Measurements from ENCODE around the gene TPBGL. TPM values are rescaled to one million over a fixed set of nuclear protein-coding genes. Genes with fewer than 3 reads are reported as not detected.

Gene TPBGL
- total RNA-seq, 4 donors from 2014 or later: 0.26 to 0.40 (median 0.33) TPM; not detected in 1

DNA sequence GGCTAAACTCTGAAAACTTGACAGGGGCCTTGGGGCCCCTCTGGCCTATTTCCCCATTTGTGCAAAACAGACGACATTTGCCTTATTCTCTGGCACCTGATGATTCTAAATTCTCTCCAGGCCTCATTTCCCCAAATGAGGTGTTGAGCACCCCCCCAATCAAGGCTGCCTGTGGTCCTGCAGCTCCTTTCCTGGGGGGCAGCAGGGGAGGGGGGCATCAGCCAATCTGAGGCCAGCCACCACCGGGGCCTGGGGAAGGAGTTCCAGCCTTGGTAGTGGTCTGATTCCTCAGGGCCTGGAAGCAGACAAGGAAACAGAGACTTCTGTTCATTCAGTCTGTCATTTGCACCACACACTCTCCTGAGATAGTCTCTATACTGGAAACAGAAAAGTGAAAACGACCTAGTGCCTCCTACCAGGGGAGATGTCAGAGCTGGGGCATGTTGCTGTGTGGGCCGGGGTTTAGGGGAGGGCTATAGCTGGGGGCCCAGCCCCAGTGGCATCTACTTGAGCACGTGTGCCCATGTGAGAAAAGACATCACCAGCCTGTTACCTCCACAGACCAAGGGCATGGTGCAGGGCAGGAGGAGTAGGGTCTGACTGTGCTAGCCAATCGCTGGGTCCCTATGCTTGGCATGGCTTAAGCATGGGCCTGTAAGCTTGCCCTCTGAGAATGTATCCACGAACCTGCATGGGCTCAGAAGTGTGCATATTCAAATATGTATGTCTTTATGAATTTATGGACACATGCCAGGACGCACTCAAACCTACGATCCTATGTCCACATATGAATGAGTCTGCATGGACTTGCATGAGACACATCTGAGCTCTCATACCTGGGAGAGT is 1.8 kb upstream of the TPBGL start:
- intact Hi-C loops (cut with DNase I): no loop called here
- Histone ChIP-seq H3K27me3 (peaks cover 8 to 83% (median 30%) of the 10 kb centered on the region in 4 donors), H3K9me3 (no peaks in the 10 kb centered on the region), H3K4me1 (peaks cover 6 to 26% (median 21%) of the 10 kb centered on the region in 4 donors), H3K4me3 (no peak overlapping the region), H3K27ac (replicated peaks in 1 of 4) (no peak overlapping the region), H3K36me3 (no peaks in the 10 kb centered on the region)
- DNase-seq (ENCODE audit: extremely low spot score): no peak
- 74% methylated on average over 5 of the region's 9 CpGs for WGBS
- TF ChIP-seq CTCF (IDR thresholded peaks at IDR 0.05) (no peak), EP300 (IDR thresholded peaks at IDR 0.05) (no peak), POLR2A (IDR thresholded peaks at IDR 0.05; ENCODE audit: low read depth) (no peak), POLR2AphosphoS5 (IDR thresholded peaks at IDR 0.05) (no peak)

GRCh38 chr11:75239531-75240290 is 863 bp upstream of the TPBGL start:
- H3K9me3 ChIP-seq: no peaks in the 10 kb centered on the region
- H3K36me3 ChIP-seq: no peaks in the 10 kb centered on the region
- WGBS: 65% methylated on average over 10 of the region's 10 CpGs
- intact Hi-C loops (cut with DNase I): loop anchor here (5.0 kb wide), 1 partner anchor 312 kb away; no protein-coding TSS in a partner anchor
- no peak overlapping the region for H3K4me3 ChIP-seq
- peaks cover 8 to 89% (median 31%) of the 10 kb centered on the region in 4 donors for H3K27me3 ChIP-seq
- TF ChIP-seq POLR2A (IDR thresholded peaks at IDR 0.05; ENCODE audit: low read depth) (no peak), POLR2AphosphoS5 (IDR thresholded peaks at IDR 0.05) (no peak), EP300 (IDR thresholded peaks at IDR 0.05) (no peak), CTCF (IDR thresholded peaks at IDR 0.05) (no peak)
- peaks cover 6 to 26% (median 21%) of the 10 kb centered on the region in 4 donors for H3K4me1 ChIP-seq
- no peak overlapping the region for H3K27ac ChIP-seq (replicated peaks in 1 of 4)
- no peak for DNase-seq (ENCODE audit: extremely low spot score)

GRCh38 chr11:75241036-75241905 is 697 bp downstream of the TPBGL start:
- peak overlapping the region; percentile 45 to 56 (median 50) for H3K4me3 ChIP-seq
- intact Hi-C loops (cut with DNase I): loop anchor here (5.0 kb wide), 1 partner anchor 314 kb away; no protein-coding TSS in a partner anchor
- no CpG with 5 or more reads among the region's 140 CpGs for WGBS
- H3K36me3 ChIP-seq: no peaks in the 10 kb centered on the region
- no peak overlapping the region for H3K27ac ChIP-seq (replicated peaks in 1 of 4)
- H3K27me3 ChIP-seq: peaks cover 8 to 85% (median 31%) of the 10 kb centered on the region in 4 donors
- no peaks in the 10 kb centered on the region for H3K9me3 ChIP-seq
- peaks cover 6 to 26% (median 21%) of the 10 kb centered on the region in 4 donors for H3K4me1 ChIP-seq
- TF ChIP-seq POLR2A (IDR thresholded peaks at IDR 0.05; ENCODE audit: low read depth) (no peak), CTCF (IDR thresholded peaks at IDR 0.05) (peak; percentile 91 to 96 (median 95))
- DNase-seq (ENCODE audit: extremely low spot score): no peak

- no peak for DNase-seq (ENCODE audit: extremely low spot score)
- Histone ChIP-seq H3K27me3 (peaks cover 8 to 77% (median 31%) of the 10 kb centered on the region in 4 donors), H3K4me1 (peaks cover 6 to 26% (median 21%) of the 10 kb centered on the region in 4 donors), H3K36me3 (no peaks in the 10 kb centered on the region), H3K4me3 (peak overlapping the region; percentile 45 to 56 (median 50)), H3K27ac (replicated peaks in 1 of 4) (no peak overlapping the region), H3K9me3 (no peaks in the 10 kb centered on the region)
- intact Hi-C loops (cut with DNase I): loop anchor here (5.0 kb wide), 1 partner anchor 315 kb away; no protein-coding TSS in a partner anchor
- TF ChIP-seq CTCF (IDR thresholded peaks at IDR 0.05): peak in 1 of 3 experiments; percentile 17
- no peak for TF ChIP-seq EP300 (IDR thresholded peaks at IDR 0.05)
- TF ChIP-seq POLR2A (IDR thresholded peaks at IDR 0.05; ENCODE audit: low read depth): no peak
- WGBS: 28% methylated on average over 17 of the region's 72 CpGs
These were observed 1.5 kb downstream of the TPBGL start for GRCh38 chr11:75241906-75242644.
